ENCODE data around the gene CLIP1.
A peak's percentile ranks its signal among the peaks of the same experiment; 100 is the strongest.
"Not testable (repeated sequence)": the region's sequence is repeated elsewhere in the genome, so short reads cannot be mapped to it uniquely, and the experiment has no call there.

CLIP1 gene

GRCh38 chr12:122397981-122398380 lies 24.5 kb downstream of the CLIP1 start:
- DNase-seq (ENCODE audit: low spot score) = not testable (repeated sequence)

- no peak for DNase-seq (ENCODE audit: low spot score)
Observed at GRCh38 chr12:122395319-122395718, 27.1 kb downstream of the CLIP1 start.

- DNase-seq (ENCODE audit: low spot score) = no peak
Observed at GRCh38 chr12:122394626-122395194, 27.8 kb downstream of the CLIP1 start.

GRCh38 chr12:122393817-122394216 lies 28.7 kb downstream of the CLIP1 start:
- no peak for DNase-seq (ENCODE audit: low spot score)

GRCh38 chr12:122392411-122392810 lies 30.1 kb downstream of the CLIP1 start:
- DNase-seq (ENCODE audit: low spot score) = no peak

- peak; percentile 39 for DNase-seq (ENCODE audit: low spot score)
Observed at GRCh38 chr12:122389677-122390076, 32.8 kb downstream of the CLIP1 start.

GRCh38 chr12:122387887-122388286 lies 34.6 kb downstream of the CLIP1 start:
- no peak for DNase-seq (ENCODE audit: low spot score)

- DNase-seq (ENCODE audit: low spot score) = no peak
Observed at GRCh38 chr12:122385171-122386016, 37.1 kb downstream of the CLIP1 start.

GRCh38 chr12:122382919-122383350 lies 39.5 kb downstream of the CLIP1 start:
- DNase-seq (ENCODE audit: low spot score) = no peak

- no peak for DNase-seq (ENCODE audit: low spot score)
Observed at GRCh38 chr12:122381021-122381420, 41.4 kb downstream of the CLIP1 start.

- not testable (repeated sequence) for DNase-seq (ENCODE audit: low spot score)
Observed at GRCh38 chr12:122376751-122377150, 45.7 kb downstream of the CLIP1 start.

- no peak for DNase-seq (ENCODE audit: low spot score)
Observed at GRCh38 chr12:122374707-122375106, 47.8 kb downstream of the CLIP1 start.

- DNase-seq (ENCODE audit: low spot score) = no peak
Observed at GRCh38 chr12:122371475-122372045, 50.9 kb downstream of the CLIP1 start.

GRCh38 chr12:122368361-122369073 lies 54.0 kb downstream of the CLIP1 start:
- DNase-seq (ENCODE audit: low spot score) = no peak

GRCh38 chr12:122367632-122368031 lies 54.8 kb downstream of the CLIP1 start:
- DNase-seq (ENCODE audit: low spot score) = not testable (repeated sequence)

GRCh38 chr12:122366685-122367475 lies 55.6 kb downstream of the CLIP1 start:
- no peak for DNase-seq (ENCODE audit: low spot score)

- DNase-seq (ENCODE audit: low spot score) = not testable (repeated sequence)
Observed at GRCh38 chr12:122365226-122365625, 57.2 kb downstream of the CLIP1 start.

- DNase-seq (ENCODE audit: low spot score) = no peak
Observed at GRCh38 chr12:122363782-122364181, 58.7 kb downstream of the CLIP1 start.

- DNase-seq (ENCODE audit: low spot score) = no peak
Observed at GRCh38 chr12:122362755-122363154, 59.7 kb downstream of the CLIP1 start.

- not testable (repeated sequence) for DNase-seq (ENCODE audit: low spot score)
Observed at GRCh38 chr12:122358403-122358802, 64.1 kb downstream of the CLIP1 start.

- not testable (repeated sequence) for DNase-seq (ENCODE audit: low spot score)
Observed at GRCh38 chr12:122357536-122357935, 64.9 kb downstream of the CLIP1 start.
